CD8-positive, alpha-beta memory T cell (primary cell): ENCODE results near the gene C12orf75. TPM values are rescaled to one million over a fixed set of nuclear protein-coding genes. Genes with fewer than 3 reads are reported as not detected.
A peak's percentile ranks its signal among the peaks of the same experiment; 100 is the strongest.

Source experiments
- CTCF ChIA-PET: fragments of 350-600 bp; sonication (Branson Sonifier 250); formaldehyde crosslinking; loops from one replicate; lab custom pipeline; 2021; ENCODE audit warnings: antibody characterized with exemption; lab: Charles Lee
- POLR2A ChIA-PET: fragments of 350-600 bp; sonication (Branson Sonifier 250); formaldehyde crosslinking; loops from one replicate; lab custom pipeline; 2021; ENCODE audit warnings: antibody characterized with exemption; lab: Charles Lee
- DNase-seq, 5 donors: peaks; one replicate each; pipeline versions ENCODE4 v3.0.0 to v3.0.0-alpha.2; 2020 to 2022; ENCODE audit warnings: mixed read lengths in 1 of 5
- H3K27ac ChIP-seq: one replicate; pipeline ENCODE4 v1.7.0; 2013; ENCODE audit warnings: low read depth, mild to moderate bottlenecking, low read length, moderate library complexity
- H3K27me3 ChIP-seq: 2 replicates; pipeline ENCODE4 v1.7.0; 2013; ENCODE audit warnings: low read length, mild to moderate bottlenecking; ENCODE audit not compliant: insufficient read depth, poor library complexity, severe bottlenecking
- H3K36me3 ChIP-seq: 2 replicates; pipeline ENCODE4 v1.7.0; 2013; ENCODE audit warnings: mild to moderate bottlenecking, low read length, moderate library complexity; ENCODE audit not compliant: insufficient read depth
- H3K4me1 ChIP-seq: 2 replicates; pipeline ENCODE4 v1.7.0; 2013; ENCODE audit warnings: mild to moderate bottlenecking, low read length, moderate library complexity; ENCODE audit not compliant: insufficient read depth
- H3K4me3 ChIP-seq: 2 replicates; pipeline ENCODE4 v1.7.0; 2013; ENCODE audit warnings: mild to moderate bottlenecking, low read length
- H3K9me3 ChIP-seq: 2 replicates; pipeline ENCODE4 v1.7.0; 2013; ENCODE audit warnings: mild to moderate bottlenecking, low read length
- H3K27ac Mint-ChIP-seq, 8 donors: one replicate each; pipeline ENCODE4 v1.8.0; 2020 to 2021; ENCODE audit warnings: mixed read lengths in 8 of 8, mild to moderate bottlenecking in 6 of 8, inconsistent platforms in 3 of 8, moderate library complexity in 3 of 8
- H3K27me3 Mint-ChIP-seq, 2 donors: one replicate each; pipeline ENCODE4 v1.8.0; 2020 to 2021; ENCODE audit warnings: mixed read lengths in 2 of 2, mild to moderate bottlenecking in 1 of 2, moderate library complexity in 1 of 2
- H3K36me3 Mint-ChIP-seq, 3 donors: one replicate each; pipeline ENCODE4 v1.8.0; 2020 to 2021; ENCODE audit warnings: mixed read lengths in 3 of 3, inconsistent platforms in 1 of 3, mild to moderate bottlenecking in 1 of 3
- H3K4me1 Mint-ChIP-seq, 3 donors: one replicate each; pipeline ENCODE4 v1.8.0; 2020 to 2021; ENCODE audit warnings: mixed read lengths in 3 of 3, inconsistent platforms in 1 of 3, mild to moderate bottlenecking in 1 of 3
- H3K4me3 Mint-ChIP-seq, 7 donors: one replicate each; pipeline ENCODE4 v1.8.0; 2020 to 2021; ENCODE audit warnings: mixed read lengths in 7 of 7, mild to moderate bottlenecking in 6 of 7, moderate library complexity in 4 of 7, inconsistent platforms in 2 of 7
- H3K9me3 Mint-ChIP-seq, 5 donors: one replicate each; pipeline ENCODE4 v1.8.0; 2020 to 2022; ENCODE audit warnings: mixed read lengths in 5 of 5, mild to moderate bottlenecking in 3 of 5, moderate library complexity in 2 of 5, inconsistent platforms in 1 of 5
- polyA plus RNA-seq: library from polyadenylated mRNA; unstranded; fragments of 300-500 nt; fragmentation: Illumina TruSeq; gene quantifications from one replicate; pipeline ENCODE4 v1.2.3, GENCODE V29; 2021
- total RNA-seq, 2 experiments: library from RNA; stranded (reverse); gene quantifications; one replicate each; pipeline ENCODE4 v1.2.3, GENCODE V29; 2021

C12orf75 gene
- total and polyA plus RNA-seq, 3 experiments from 2014 or later, result 52.9 to 181 (median 62.8) TPM

GRCh38 chr12:105384916-105385535, 54.5 kb downstream of the C12orf75 start:
- Mint-ChIP-seq H3K4me1 (no peaks in the 10 kb centered on the region), H3K36me3 (no peaks in the 10 kb centered on the region), H3K27me3 (no peaks in the 10 kb centered on the region), H3K4me3 (no peak overlapping the region), H3K9me3 (no peaks in the 10 kb centered on the region), H3K27ac (no peak overlapping the region)
- Histone ChIP-seq H3K27ac (no peak overlapping the region), H3K4me1 (no peaks in the 10 kb centered on the region), H3K9me3 (no peaks in the 10 kb centered on the region), H3K36me3 (no peaks in the 10 kb centered on the region), H3K27me3 (no peaks in the 10 kb centered on the region), H3K4me3 (no peak overlapping the region)
- POLR2A ChIA-PET, result no interaction called here
- DNase-seq, result no peak
- CTCF ChIA-PET, result interaction anchor here (0.6 to 2.2 kb wide), 2 partner anchors 55 to 238 kb away, joined by 3 to 7 read pairs; partner anchors contain the start of gene C12orf75

DNA sequence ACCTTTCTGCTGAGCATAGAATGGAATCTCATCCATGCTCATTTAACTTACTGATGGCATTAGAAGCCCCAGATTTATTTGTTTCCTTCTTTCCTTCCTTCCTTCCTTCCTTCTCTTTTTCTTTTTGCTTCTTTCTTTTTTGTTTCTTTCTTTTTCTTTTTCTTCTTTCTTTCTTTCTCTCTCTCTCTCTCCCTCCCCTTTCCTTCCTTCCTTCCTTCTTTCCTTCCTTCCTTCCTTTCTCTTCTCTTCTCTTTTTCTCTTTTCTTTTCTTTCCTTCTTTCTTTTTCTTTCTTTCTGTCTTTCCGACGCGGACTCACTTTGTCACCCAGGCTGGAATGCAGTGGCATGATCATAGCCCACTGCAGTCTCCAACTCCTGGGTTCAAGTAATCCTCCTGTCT, 55.9 kb downstream of the C12orf75 start:
- Histone ChIP-seq H3K27me3 (no peaks in the 10 kb centered on the region), H3K4me3 (no peak overlapping the region), H3K9me3 (no peaks in the 10 kb centered on the region), H3K4me1 (no peaks in the 10 kb centered on the region), H3K36me3 (no peaks in the 10 kb centered on the region), H3K27ac (no peak overlapping the region)
- POLR2A ChIA-PET, result no interaction called here
- CTCF ChIA-PET, result no interaction called here
- Mint-ChIP-seq H3K4me1 (peaks cover 0 to 1% (median 0%) of the 10 kb centered on the region in 3 donors), H3K4me3 (no peak overlapping the region), H3K36me3 (no peaks in the 10 kb centered on the region), H3K9me3 (no peaks in the 10 kb centered on the region), H3K27ac (no peak overlapping the region), H3K27me3 (no peaks in the 10 kb centered on the region)
- DNase-seq, result no peak

DNA sequence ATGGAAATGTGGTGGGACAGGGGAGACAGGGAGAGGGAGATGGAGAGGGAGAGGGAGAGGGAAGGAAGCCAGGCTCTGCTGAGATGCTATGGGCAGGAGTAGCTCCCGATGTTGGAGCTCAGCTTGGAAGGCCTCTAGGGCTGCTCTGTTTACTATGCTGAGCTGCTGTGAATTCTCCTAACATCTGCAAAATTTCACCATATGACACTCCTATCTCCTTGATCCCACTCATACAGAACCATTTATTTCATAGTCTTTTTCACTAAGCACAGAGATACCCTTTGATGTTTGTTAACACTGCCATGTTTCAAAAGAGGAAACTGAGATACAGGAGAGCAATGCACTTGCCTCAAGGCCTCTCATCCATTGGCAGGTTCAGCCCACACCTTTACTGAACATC, 60.7 kb downstream of the C12orf75 start:
- Histone ChIP-seq H3K27ac (no peak overlapping the region), H3K4me3 (no peak overlapping the region), H3K27me3 (no peaks in the 10 kb centered on the region), H3K4me1 (no peaks in the 10 kb centered on the region), H3K9me3 (no peaks in the 10 kb centered on the region), H3K36me3 (no peaks in the 10 kb centered on the region)
- Mint-ChIP-seq H3K27me3 (no peaks in the 10 kb centered on the region), H3K4me3 (no peak overlapping the region), H3K27ac (no peak overlapping the region), H3K9me3 (no peaks in the 10 kb centered on the region), H3K36me3 (no peaks in the 10 kb centered on the region), H3K4me1 (peaks cover 0 to 5% (median 0%) of the 10 kb centered on the region in 3 donors)
- ChIA-PET CTCF (no interaction called here), POLR2A (no interaction called here)
- no peak for DNase-seq

- peaks cover 0 to 7% (median 2%) of the 10 kb centered on the region in 5 donors for H3K9me3 Mint-ChIP-seq
- CTCF ChIA-PET, result interaction anchor here (1.0 kb wide), 1 partner anchor 158 kb away, joined by 3 read pairs; the partner anchor contains the start of gene APPL2
Observed at GRCh38 chr12:105393587-105393986, 63.1 kb downstream of the C12orf75 start.

GRCh38 chr12:105396024-105396423, 65.5 kb downstream of the C12orf75 start:
- H3K4me3 Mint-ChIP-seq, result no peak overlapping the region
- CTCF ChIA-PET, result interaction anchor here (0.6 kb wide), 1 partner anchor 34 kb away, joined by 3 read pairs; no protein-coding TSS in a partner anchor
- H3K9me3 ChIP-seq, result no peaks in the 10 kb centered on the region

More at GRCh38 chr12:105393587-105393986, 63.1 kb downstream of the C12orf75 start:
- DNase-seq, result no peak
- Mint-ChIP-seq H3K4me3 (no peak overlapping the region), H3K36me3 (peaks cover 6 to 16% (median 12%) of the 10 kb centered on the region in 3 donors), H3K27me3 (no peaks in the 10 kb centered on the region), H3K4me1 (peaks cover 0 to 5% (median 0%) of the 10 kb centered on the region in 3 donors), H3K27ac (no peak overlapping the region)
- Histone ChIP-seq H3K4me1 (no peaks in the 10 kb centered on the region), H3K27me3 (no peaks in the 10 kb centered on the region), H3K27ac (no peak overlapping the region), H3K4me3 (no peak overlapping the region), H3K9me3 (no peaks in the 10 kb centered on the region), H3K36me3 (no peaks in the 10 kb centered on the region)
- POLR2A ChIA-PET, result no interaction called here

GRCh38 chr12:105396983-105397382, 66.5 kb downstream of the C12orf75 start:
- ChIA-PET POLR2A (no interaction called here), CTCF (interaction anchor here (0.6 kb wide), 1 partner anchor 35 kb away, joined by 3 read pairs; no protein-coding TSS in a partner anchor)
- Mint-ChIP-seq H3K9me3 (peaks cover 0 to 7% (median 5%) of the 10 kb centered on the region in 5 donors), H3K27me3 (no peaks in the 10 kb centered on the region), H3K27ac (peak overlapping the region in 1 of 8 donors; percentile 3), H3K36me3 (peaks cover 16 to 26% (median 18%) of the 10 kb centered on the region in 3 donors), H3K4me1 (no peaks in the 10 kb centered on the region), H3K4me3 (no peak overlapping the region)
- Histone ChIP-seq H3K4me3 (no peak overlapping the region), H3K27ac (no peak overlapping the region), H3K4me1 (no peaks in the 10 kb centered on the region), H3K9me3 (no peaks in the 10 kb centered on the region), H3K36me3 (no peaks in the 10 kb centered on the region), H3K27me3 (no peaks in the 10 kb centered on the region)
- no peak for DNase-seq

More at GRCh38 chr12:105396024-105396423, 65.5 kb downstream of the C12orf75 start:
- POLR2A ChIA-PET, result no interaction called here
- Mint-ChIP-seq H3K9me3 (peaks cover 0 to 7% (median 5%) of the 10 kb centered on the region in 5 donors), H3K4me1 (peaks cover 0 to 5% (median 0%) of the 10 kb centered on the region in 3 donors), H3K36me3 (peaks cover 16 to 26% (median 18%) of the 10 kb centered on the region in 3 donors), H3K27me3 (no peaks in the 10 kb centered on the region), H3K27ac (no peak overlapping the region)
- no peaks in the 10 kb centered on the region for H3K27me3 ChIP-seq
- H3K27ac ChIP-seq, result no peak overlapping the region
- no peaks in the 10 kb centered on the region for H3K36me3 ChIP-seq
- no peak overlapping the region for H3K4me3 ChIP-seq
- no peaks in the 10 kb centered on the region for H3K4me1 ChIP-seq
- no peak for DNase-seq

DNA sequence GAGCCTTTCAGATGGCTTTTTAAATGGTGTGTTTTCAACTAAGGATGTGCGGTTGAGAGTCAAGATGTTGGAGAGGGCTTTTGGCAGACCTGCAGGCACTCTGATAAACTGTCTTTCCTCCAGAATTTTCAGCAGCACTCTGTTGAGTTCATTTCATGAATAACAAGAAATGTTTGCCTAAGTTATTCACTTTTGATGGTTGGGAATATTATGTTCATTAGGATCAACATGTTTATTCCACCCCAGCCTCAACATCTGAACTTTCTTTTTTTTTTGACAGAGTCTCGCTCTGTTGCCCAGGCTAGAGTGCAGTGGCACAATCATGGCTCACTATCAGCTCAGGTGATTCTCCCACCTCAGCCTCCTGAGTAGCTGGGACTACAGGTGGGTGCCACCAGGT, 68.4 kb downstream of the C12orf75 start:
- no peak overlapping the region for H3K4me3 ChIP-seq
- no peak for DNase-seq
- no peak overlapping the region for H3K4me3 Mint-ChIP-seq
- no peaks in the 10 kb centered on the region for H3K4me1 ChIP-seq
- CTCF ChIA-PET, result no interaction called here
- H3K36me3 Mint-ChIP-seq, result peaks cover 16 to 34% (median 18%) of the 10 kb centered on the region in 3 donors
- no peaks in the 10 kb centered on the region for H3K9me3 ChIP-seq
- no peaks in the 10 kb centered on the region for H3K27me3 Mint-ChIP-seq
- H3K4me1 Mint-ChIP-seq, result no peaks in the 10 kb centered on the region
- POLR2A ChIA-PET, result no interaction called here
- H3K27ac ChIP-seq, result no peak overlapping the region
- H3K36me3 ChIP-seq, result no peaks in the 10 kb centered on the region
- no peaks in the 10 kb centered on the region for H3K27me3 ChIP-seq
- H3K9me3 Mint-ChIP-seq, result peaks cover 0 to 7% (median 5%) of the 10 kb centered on the region in 5 donors
- H3K27ac Mint-ChIP-seq, result no peak overlapping the region

DNA sequence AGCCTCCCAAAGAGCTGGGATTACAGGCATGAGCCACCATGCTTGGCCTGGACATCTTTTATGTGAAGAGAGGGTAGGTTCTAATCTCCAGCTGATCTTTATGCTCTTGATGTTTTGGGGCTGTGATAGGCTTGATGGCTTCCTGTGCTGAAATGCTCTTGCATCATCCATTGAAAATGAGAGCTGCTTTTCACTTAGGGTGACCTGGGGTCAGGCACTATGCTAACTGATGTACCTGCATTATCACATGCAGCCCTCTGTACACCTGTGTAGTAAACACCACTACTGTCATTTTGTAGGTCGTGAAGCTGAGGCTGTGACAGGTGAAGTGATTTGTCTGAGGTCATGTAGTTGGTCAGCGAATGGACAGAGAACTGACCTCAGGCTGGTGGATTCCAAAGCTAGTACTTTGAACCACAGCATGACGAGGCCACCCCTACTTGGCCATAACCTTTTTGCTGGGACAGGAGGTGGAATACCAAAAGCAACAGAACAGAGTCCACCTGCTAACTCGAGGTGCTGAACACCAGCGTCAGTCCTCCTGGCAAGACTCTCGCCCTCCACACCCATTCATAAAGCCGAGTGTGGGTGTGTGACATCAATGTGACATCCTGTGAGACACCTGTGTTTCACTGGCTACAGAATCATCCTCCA, 69.1 kb downstream of the C12orf75 start:
- POLR2A ChIA-PET, result no interaction called here
- Mint-ChIP-seq H3K27ac (peak overlapping the region in 1 of 8 donors; percentile 25), H3K9me3 (peaks cover 0 to 9% (median 6%) of the 10 kb centered on the region in 5 donors), H3K4me1 (no peaks in the 10 kb centered on the region), H3K36me3 (peaks cover 16 to 40% (median 21%) of the 10 kb centered on the region in 3 donors), H3K27me3 (no peaks in the 10 kb centered on the region), H3K4me3 (no peak overlapping the region)
- H3K4me1 ChIP-seq, result no peaks in the 10 kb centered on the region
- no peak for DNase-seq
- CTCF ChIA-PET, result interaction anchor here (1.3 kb wide), 1 partner anchor 21 kb away, joined by 3 read pairs; no protein-coding TSS in a partner anchor
- H3K27me3 ChIP-seq, result no peaks in the 10 kb centered on the region
- no peak overlapping the region for H3K27ac ChIP-seq
- no peak overlapping the region for H3K4me3 ChIP-seq
- no peaks in the 10 kb centered on the region for H3K36me3 ChIP-seq
- no peaks in the 10 kb centered on the region for H3K9me3 ChIP-seq
